ENCODE results near the gene TBL2. TPM values are rescaled to one million over a fixed set of nuclear protein-coding genes. Genes with fewer than 3 reads are reported as not detected.

Gene TBL2
- total and polyA plus RNA-seq, 2 donors (not counting 1 experiment from before 2014, with no cell fraction given) = 15.1 to 34.6 TPM

GRCh38 chr7:73549176-73549575, 29.2 kb downstream of the TBL2 start:
- ChIA-PET CTCF (interaction anchor here (1.3 kb wide), 1 partner anchor 58 kb away, joined by 3 read pairs; no protein-coding TSS in a partner anchor), POLR2A (interaction anchor here (0.7 kb wide), 1 partner anchor 27 kb away, joined by 3 read pairs; the partner anchor contains the start of gene BAZ1B)
- H3K27ac ChIP-seq (ENCODE audit: low read length in 2 of 2) = no peak overlapping the region
- no peak overlapping the region for H3K4me3 ChIP-seq (ENCODE audit: control extremely low read depth in 1 of 5, extremely low read depth in 1 of 5, insufficient read depth in 1 of 5, low read depth in 2 of 5, low read length in 4 of 5)
- H3K27me3 ChIP-seq (replicated peaks in 1 of 4; ENCODE audit: control extremely low read depth in 1 of 4, control insufficient read depth in 3 of 4, insufficient read depth in 4 of 4, low read length in 3 of 4) = no peaks in the 10 kb centered on the region
- H3K36me3 ChIP-seq (replicated peaks in 1 of 2; ENCODE audit: control extremely low read depth in 1 of 2, control insufficient read depth in 1 of 2, extremely low read depth in 1 of 2, insufficient read depth in 2 of 2, low read length in 1 of 2) = peaks cover 0 to 43% of the 10 kb centered on the region in 2 experiments
- peak overlapping the region; percentile 5 for H3K27ac Mint-ChIP-seq
- peaks cover 11% of the 10 kb centered on the region for H3K4me1 Mint-ChIP-seq
- H3K9me3 ChIP-seq (ENCODE audit: control extremely low read depth in 1 of 3, control insufficient read depth in 2 of 3, insufficient read depth in 1 of 3, low read length in 2 of 3) = no peaks in the 10 kb centered on the region
- no peak overlapping the region for H3K4me3 Mint-ChIP-seq
- WGBS (ENCODE audit: insufficient coverage) = no CpG with 5 or more reads among the region's 4 CpGs
- peaks cover 88% of the 10 kb centered on the region for H4K20me1 ChIP-seq (ENCODE audit: control insufficient read depth, insufficient read depth, low read length, poor library complexity, severe bottlenecking)
- H3K27me3 Mint-ChIP-seq = no peaks in the 10 kb centered on the region
- intact Hi-C loops (cut with micrococcal nuclease) = no loop called here
- no peak overlapping the region for H2AFZ ChIP-seq (ENCODE audit: insufficient read depth, low read depth, low read length, poor library complexity, severe bottlenecking)
- DNase-seq (no peak), ATAC-seq (ENCODE audit: low read depth) (no peak)
- H3K4me1 ChIP-seq (ENCODE audit: control insufficient read depth in 2 of 2, insufficient read depth in 2 of 2, low read length in 2 of 2) = no peaks in the 10 kb centered on the region
- TF ChIP-seq CTCF (IDR thresholded peaks at IDR 0.05) = no peak
- no peak for TF ChIP-seq EZH2 (IDR thresholded peaks at IDR 0.05; ENCODE audit: borderline replicate concordance, insufficient read depth, low read depth, low read length, poor library complexity, severe bottlenecking)
- no peaks in the 10 kb centered on the region for H3K9me3 Mint-ChIP-seq (ENCODE audit: insufficient read depth)
- no peak overlapping the region for H3K9ac ChIP-seq (ENCODE audit: low read length)
- H3K4me2 ChIP-seq (replicated peaks; ENCODE audit: low read depth, low read length, poor library complexity, severe bottlenecking) = no peak overlapping the region
- peaks cover 91% of the 10 kb centered on the region for H3K79me2 ChIP-seq (ENCODE audit: control insufficient read depth, insufficient read depth, low read length)

GRCh38 chr7:73547841-73548240, 30.5 kb downstream of the TBL2 start:
- intact Hi-C loops (cut with micrococcal nuclease) = no loop called here
- no peak for ATAC-seq (ENCODE audit: low read depth)
- Histone ChIP-seq H3K9me3 (ENCODE audit: control extremely low read depth in 1 of 3, control insufficient read depth in 2 of 3, insufficient read depth in 1 of 3, low read length in 2 of 3) (no peaks in the 10 kb centered on the region), H2AFZ (ENCODE audit: insufficient read depth, low read depth, low read length, poor library complexity, severe bottlenecking) (no peak overlapping the region), H3K27me3 (replicated peaks in 1 of 4; ENCODE audit: control extremely low read depth in 1 of 4, control insufficient read depth in 3 of 4, insufficient read depth in 4 of 4, low read length in 3 of 4) (no peaks in the 10 kb centered on the region), H3K27ac (ENCODE audit: low read length in 2 of 2) (no peak overlapping the region), H3K4me2 (replicated peaks; ENCODE audit: low read depth, low read length, poor library complexity, severe bottlenecking) (no peak overlapping the region), H3K36me3 (replicated peaks in 1 of 2; ENCODE audit: control extremely low read depth in 1 of 2, control insufficient read depth in 1 of 2, extremely low read depth in 1 of 2, insufficient read depth in 2 of 2, low read length in 1 of 2) (peaks cover 0 to 44% of the 10 kb centered on the region in 2 experiments), H4K20me1 (ENCODE audit: control insufficient read depth, insufficient read depth, low read length, poor library complexity, severe bottlenecking) (peaks cover 85% of the 10 kb centered on the region), H3K4me3 (ENCODE audit: control extremely low read depth in 1 of 5, extremely low read depth in 1 of 5, insufficient read depth in 1 of 5, low read depth in 2 of 5, low read length in 4 of 5) (no peak overlapping the region), H3K9ac (ENCODE audit: low read length) (no peak overlapping the region), H3K4me1 (ENCODE audit: control insufficient read depth in 2 of 2, insufficient read depth in 2 of 2, low read length in 2 of 2) (no peaks in the 10 kb centered on the region), H3K79me2 (ENCODE audit: control insufficient read depth, insufficient read depth, low read length) (peaks cover 91% of the 10 kb centered on the region)
- ChIA-PET POLR2A (no interaction called here), CTCF (interaction anchor here (0.6 to 2.0 kb wide), 2 partner anchors 9 to 191 kb away, joined by 3 to 4 read pairs; no protein-coding TSS in a partner anchor)
- no peaks in the 10 kb centered on the region for H3K27me3 Mint-ChIP-seq
- TF ChIP-seq CTCF (IDR thresholded peaks at IDR 0.05) (no peak), EZH2 (IDR thresholded peaks at IDR 0.05; ENCODE audit: borderline replicate concordance, insufficient read depth, low read depth, low read length, poor library complexity, severe bottlenecking) (no peak)
- no peak overlapping the region for H3K27ac Mint-ChIP-seq
- no peaks in the 10 kb centered on the region for H3K9me3 Mint-ChIP-seq (ENCODE audit: insufficient read depth)
- no peak for DNase-seq
- H3K4me3 Mint-ChIP-seq = no peak overlapping the region
- 97% methylated on average over 5 of the region's 9 CpGs for WGBS (ENCODE audit: insufficient coverage)
- peaks cover 9% of the 10 kb centered on the region for H3K4me1 Mint-ChIP-seq
